Measurements from ENCODE around the gene ASIC3. TPM values are rescaled to one million over a fixed set of nuclear protein-coding genes. Genes with fewer than 3 reads are reported as not detected.

ASIC3 gene
- total RNA-seq, 1 experiment from 2014 or later, result 1.1 TPM

GRCh38 chr7:151083071-151083823 lies 34.9 kb downstream of the ASIC3 start, which contains the start of gene TMUB1:
TSS of gene TMUB1 (minus strand) at chr7:151083493. CDS start at chr7:151082563, 930 bp downstream.
- DNase-seq, result peak; percentile 82
- CTCF ChIA-PET, result interaction anchor here (0.7 to 1.2 kb wide), 2 partner anchors 55 to 121 kb away, joined by 3 read pairs; partner anchors contain the start of gene ABCB8
- peaks cover 27% of the 10 kb centered on the region for H3K4me1 ChIP-seq

GRCh38 chr7:151083824-151084160 lies 35.5 kb downstream of the ASIC3 start:
- H3K27me3 ChIP-seq (replicated peaks; ENCODE audit: control insufficient read depth, insufficient read depth, low read length), result no peaks in the 10 kb centered on the region
- no peak for DNase-seq
- ChIA-PET CTCF (interaction anchor here (1.2 kb wide), 1 partner anchor 55 kb away, joined by 3 read pairs; the partner anchor contains the start of gene ABCB8), POLR2A (interaction anchor here (2.0 kb wide), 1 partner anchor 21 kb away, joined by 21 read pairs; no protein-coding TSS in a partner anchor)
- Mint-ChIP-seq H3K9me3 (ENCODE audit: unreplicated experiment) (no peaks in the 10 kb centered on the region), H3K4me1 (ENCODE audit: low read depth, unreplicated experiment) (peaks cover 15% of the 10 kb centered on the region), H3K36me3 (ENCODE audit: insufficient read depth, unreplicated experiment) (peaks cover 34% of the 10 kb centered on the region), H3K4me3 (ENCODE audit: unreplicated experiment) (peak overlapping the region; percentile 93), H3K27ac (ENCODE audit: unreplicated experiment) (no peak overlapping the region), H3K27me3 (ENCODE audit: insufficient read depth, unreplicated experiment) (no peaks in the 10 kb centered on the region)
- BruUV-seq (replicated peaks), result no TSS peak
- no peak for TF ChIP-seq CTCF (IDR thresholded peaks at IDR 0.05; ENCODE audit: insufficient read depth in 1 of 2, low read depth in 1 of 2, low read length in 1 of 2, severe bottlenecking in 1 of 2, unreplicated experiment in 1 of 2)
- no peaks in the 10 kb centered on the region for H3K36me3 ChIP-seq (ENCODE audit: control insufficient read depth, insufficient read depth, low read length)
- intact Hi-C loops (cut with micrococcal nuclease; ENCODE audit: unreplicated experiment), result loop anchor here (2.0 kb wide), 1 partner anchor 55 kb away; the partner anchor contains the start of gene ABCB8
- no peaks in the 10 kb centered on the region for H3K9me3 ChIP-seq
- peak overlapping the region; percentile 98 for H3K4me3 ChIP-seq (ENCODE audit: low read depth, low read length)
- peaks cover 30% of the 10 kb centered on the region for H3K4me1 ChIP-seq

More at GRCh38 chr7:151083071-151083823, 34.9 kb downstream of the ASIC3 start, which contains the start of gene TMUB1:
- intact Hi-C loops (cut with micrococcal nuclease; ENCODE audit: unreplicated experiment), result loop anchor here (2.0 kb wide), 1 partner anchor 54 kb away; the partner anchor contains the start of gene ABCB8
- BruUV-seq (replicated peaks), result no TSS peak
- Histone ChIP-seq H3K27me3 (replicated peaks; ENCODE audit: control insufficient read depth, insufficient read depth, low read length) (no peaks in the 10 kb centered on the region), H3K9me3 (no peaks in the 10 kb centered on the region), H3K4me3 (ENCODE audit: low read depth, low read length) (peak within 1 kb of the TSS; percentile 98), H3K36me3 (ENCODE audit: control insufficient read depth, insufficient read depth, low read length) (no peaks in the 10 kb centered on the region)
- TF ChIP-seq CTCF (IDR thresholded peaks at IDR 0.05; ENCODE audit: insufficient read depth in 1 of 2, low read depth in 1 of 2, low read length in 1 of 2, severe bottlenecking in 1 of 2, unreplicated experiment in 1 of 2), result no peak
- Mint-ChIP-seq H3K27me3 (ENCODE audit: insufficient read depth, unreplicated experiment) (no peaks in the 10 kb centered on the region), H3K4me1 (ENCODE audit: low read depth, unreplicated experiment) (peaks cover 13% of the 10 kb centered on the region), H3K27ac (ENCODE audit: unreplicated experiment) (peak within 1 kb of the TSS; percentile 87), H3K9me3 (ENCODE audit: unreplicated experiment) (no peaks in the 10 kb centered on the region), H3K36me3 (ENCODE audit: insufficient read depth, unreplicated experiment) (peaks cover 35% of the 10 kb centered on the region), H3K4me3 (ENCODE audit: unreplicated experiment) (peak within 1 kb of the TSS; percentile 93)
- POLR2A ChIA-PET, result interaction anchor here (2.0 kb wide), 1 partner anchor 20 kb away, joined by 21 read pairs; no protein-coding TSS in a partner anchor

- TF ChIP-seq CTCF (IDR thresholded peaks at IDR 0.05; ENCODE audit: insufficient read depth in 1 of 2, low read depth in 1 of 2, low read length in 1 of 2, severe bottlenecking in 1 of 2, unreplicated experiment in 1 of 2), result no peak
- Histone ChIP-seq H3K4me3 (ENCODE audit: low read depth, low read length) (peak overlapping the region; percentile 75), H3K9me3 (no peaks in the 10 kb centered on the region), H3K27me3 (replicated peaks; ENCODE audit: control insufficient read depth, insufficient read depth, low read length) (no peaks in the 10 kb centered on the region), H3K36me3 (ENCODE audit: control insufficient read depth, insufficient read depth, low read length) (no peaks in the 10 kb centered on the region; the same call in none of the 2 replicates), H3K4me1 (peaks cover 30% of the 10 kb centered on the region)
- intact Hi-C loops (cut with micrococcal nuclease; ENCODE audit: unreplicated experiment), result no loop called here
- H3K27me3 Mint-ChIP-seq (ENCODE audit: insufficient read depth, unreplicated experiment), result no peaks in the 10 kb centered on the region
- no peaks in the 10 kb centered on the region for H3K9me3 Mint-ChIP-seq (ENCODE audit: unreplicated experiment)
- BruUV-seq (replicated peaks), result no TSS peak
- POLR2A ChIA-PET, result interaction anchor here (1.2 kb wide), 1 partner anchor 57 kb away, joined by 5 read pairs; the partner anchor contains the start of gene ABCB8
- peak overlapping the region; percentile 88 for H3K27ac Mint-ChIP-seq (ENCODE audit: unreplicated experiment)
- peaks cover 28% of the 10 kb centered on the region for H3K4me1 Mint-ChIP-seq (ENCODE audit: low read depth, unreplicated experiment)
- CTCF ChIA-PET, result interaction anchor here (0.6 to 1.4 kb wide), 5 partner anchors 23 to 332 kb away, joined by 3 to 6 read pairs (median 3); no protein-coding TSS in a partner anchor
- no peak for DNase-seq
- H3K4me3 Mint-ChIP-seq (ENCODE audit: unreplicated experiment), result peak overlapping the region; percentile 93
- peaks cover 34% of the 10 kb centered on the region for H3K36me3 Mint-ChIP-seq (ENCODE audit: insufficient read depth, unreplicated experiment)
Measured at GRCh38 chr7:151085329-151085690, 37.0 kb downstream of the ASIC3 start.

All from Caco-2 (cell line).